Stimulated activated CD8-positive, alpha-beta memory T cell treated with anti-CD3 and anti-CD28 coated beads, Interleukin-7, amount 100 ng/mL, for 1 hour (primary cell): ENCODE measurements around the gene POLR2A.
"Not testable (repeated sequence)": the region's sequence is repeated elsewhere in the genome, so short reads cannot be mapped to it uniquely, and the experiment has no call there.

Source experiments
- DNase-seq, 2 donors: peaks; one replicate each; pipeline ENCODE4 v3.0.0-alpha.2; 2020; ENCODE audit warnings: low read depth in 2 of 2

The POLR2A gene

GRCh38 chr17:7460850-7461660 lies 23.1 kb upstream of the POLR2A start:
- DNase-seq: no peak

- DNase-seq: no peak
Observed at GRCh38 chr17:7462474-7463371, 21.4 kb upstream of the POLR2A start.

GRCh38 chr17:7463372-7463846 lies 20.8 kb upstream of the POLR2A start:
- no peak for DNase-seq

GRCh38 chr17:7464081-7464480 lies 20.1 kb upstream of the POLR2A start:
- no peak for DNase-seq

- DNase-seq: no peak
Observed at GRCh38 chr17:7465597-7466275, 18.4 kb upstream of the POLR2A start.

GRCh38 chr17:7466318-7466638 lies 17.9 kb upstream of the POLR2A start:
- DNase-seq: no peak

- no peak for DNase-seq
Observed at GRCh38 chr17:7466639-7467341, 17.4 kb upstream of the POLR2A start.

- DNase-seq: no peak
Observed at GRCh38 chr17:7467498-7467897, 16.7 kb upstream of the POLR2A start.

GRCh38 chr17:7468290-7468689 lies 15.9 kb upstream of the POLR2A start:
- DNase-seq: no peak

- DNase-seq: no peak
Observed at GRCh38 chr17:7468804-7469389, 15.3 kb upstream of the POLR2A start.

- not testable (repeated sequence) for DNase-seq
Observed at GRCh38 chr17:7469843-7470242, 14.3 kb upstream of the POLR2A start.

- not testable (repeated sequence) for DNase-seq
Observed at GRCh38 chr17:7470457-7470973, 13.7 kb upstream of the POLR2A start.

- DNase-seq: no peak
Observed at GRCh38 chr17:7471729-7472128, 12.4 kb upstream of the POLR2A start.

- not testable (repeated sequence) for DNase-seq
Observed at GRCh38 chr17:7474767-7475166, 9.4 kb upstream of the POLR2A start.

- DNase-seq: no peak
Observed at GRCh38 chr17:7475764-7476422, 8.3 kb upstream of the POLR2A start.

- DNase-seq: no peak
Observed at GRCh38 chr17:7476494-7476893, 7.7 kb upstream of the POLR2A start.

GRCh38 chr17:7476951-7477350 lies 7.2 kb upstream of the POLR2A start:
- DNase-seq: no peak

- DNase-seq: no peak
Observed at GRCh38 chr17:7477392-7478275, 6.5 kb upstream of the POLR2A start.
